ENCODE results near the gene COA4.

- no peak for TF ChIP-seq CTCF (IDR thresholded peaks at IDR 0.05)
- no peak for TF ChIP-seq EZH2 (IDR thresholded peaks at IDR 0.05; ENCODE audit: borderline replicate concordance, insufficient read depth, low read depth, low read length, poor library complexity, severe bottlenecking)
Observed at GRCh38 chr11:73888244-73888643, 11.6 kb upstream of the COA4 start.
